Measurements from ENCODE around the gene AIF1.

AIF1 gene

DNA sequence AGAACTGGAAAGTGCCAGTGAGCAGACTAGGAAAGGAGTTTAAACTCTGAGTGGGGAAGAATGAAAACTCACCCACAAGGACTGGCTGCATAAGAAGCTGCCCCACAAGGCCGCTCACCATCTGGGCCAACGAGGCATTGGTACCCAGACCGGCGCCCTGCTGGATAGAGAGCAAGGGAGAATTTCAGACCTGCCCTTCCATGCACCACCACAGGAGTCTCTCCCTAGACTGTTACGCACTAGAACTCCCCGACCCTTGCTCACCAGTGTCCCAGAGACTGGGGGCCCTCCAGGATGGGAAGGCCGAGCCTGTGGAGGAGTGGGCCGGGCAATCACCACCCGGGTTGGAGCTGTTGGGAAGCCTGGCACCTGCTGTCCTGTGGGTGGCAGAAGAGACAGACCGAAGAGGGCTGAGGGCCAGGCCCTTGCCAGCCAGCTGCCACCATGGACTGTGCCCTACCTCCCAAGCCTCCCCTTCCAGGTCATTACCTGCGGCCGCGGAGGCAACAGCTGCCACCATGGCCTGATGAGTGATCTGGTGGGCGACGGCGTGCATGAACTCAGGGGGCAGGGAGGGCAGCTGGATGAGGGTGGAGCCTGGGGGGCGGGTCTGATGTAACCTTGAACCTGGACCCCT, 28.9 kb downstream of the AIF1 start:
- DNase-seq = no peak

DNA sequence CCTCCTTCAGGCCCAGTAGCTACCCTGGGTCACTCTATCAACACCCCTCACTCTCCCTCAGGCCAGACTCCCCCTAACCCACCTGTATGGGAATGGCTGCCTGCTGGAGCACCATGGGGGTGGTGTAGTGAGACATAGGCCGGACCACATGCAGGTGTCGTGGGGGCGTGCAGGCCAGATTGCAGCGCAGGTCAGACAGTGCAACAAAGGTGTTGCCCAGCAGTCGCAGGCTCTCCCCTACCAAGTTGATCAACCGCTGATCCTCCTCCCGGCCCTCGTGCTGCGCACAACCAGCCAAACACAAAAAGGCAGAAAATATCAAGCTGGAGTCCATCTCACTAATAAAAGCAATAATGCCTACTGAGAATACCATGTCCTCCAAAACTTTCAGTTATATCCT, 30.3 kb downstream of the AIF1 start:
- DNase-seq = no peak

DNA sequence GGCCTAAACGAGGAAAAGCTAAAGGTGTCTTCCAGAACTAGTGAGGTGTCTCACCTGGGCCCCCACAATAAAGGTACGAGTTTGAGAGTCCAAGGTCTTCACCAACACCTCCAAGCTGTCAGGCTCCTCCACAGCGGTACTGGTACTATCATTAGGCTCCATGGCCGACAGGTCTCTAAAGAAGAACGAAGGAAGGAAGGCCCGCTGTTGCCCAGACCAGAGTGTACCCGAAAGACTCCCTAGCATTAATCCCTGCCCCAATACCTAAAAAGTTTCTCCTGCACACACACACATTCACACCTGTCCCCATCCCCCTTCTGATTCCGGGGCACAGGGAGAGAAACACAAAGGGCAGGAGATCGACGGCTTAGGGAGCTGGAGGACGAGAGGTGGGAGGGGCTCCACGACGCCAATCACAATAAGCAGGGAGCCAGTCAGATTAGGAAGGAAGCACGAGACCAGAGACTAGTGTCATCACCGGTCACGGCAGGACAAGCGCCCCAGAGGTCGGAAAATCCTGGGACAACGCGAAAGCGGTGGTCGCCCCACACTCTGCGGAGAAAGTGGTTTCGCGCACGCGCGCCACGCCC, 36.7 kb downstream of the AIF1 start:
- peak; percentile 77 for DNase-seq

DNA sequence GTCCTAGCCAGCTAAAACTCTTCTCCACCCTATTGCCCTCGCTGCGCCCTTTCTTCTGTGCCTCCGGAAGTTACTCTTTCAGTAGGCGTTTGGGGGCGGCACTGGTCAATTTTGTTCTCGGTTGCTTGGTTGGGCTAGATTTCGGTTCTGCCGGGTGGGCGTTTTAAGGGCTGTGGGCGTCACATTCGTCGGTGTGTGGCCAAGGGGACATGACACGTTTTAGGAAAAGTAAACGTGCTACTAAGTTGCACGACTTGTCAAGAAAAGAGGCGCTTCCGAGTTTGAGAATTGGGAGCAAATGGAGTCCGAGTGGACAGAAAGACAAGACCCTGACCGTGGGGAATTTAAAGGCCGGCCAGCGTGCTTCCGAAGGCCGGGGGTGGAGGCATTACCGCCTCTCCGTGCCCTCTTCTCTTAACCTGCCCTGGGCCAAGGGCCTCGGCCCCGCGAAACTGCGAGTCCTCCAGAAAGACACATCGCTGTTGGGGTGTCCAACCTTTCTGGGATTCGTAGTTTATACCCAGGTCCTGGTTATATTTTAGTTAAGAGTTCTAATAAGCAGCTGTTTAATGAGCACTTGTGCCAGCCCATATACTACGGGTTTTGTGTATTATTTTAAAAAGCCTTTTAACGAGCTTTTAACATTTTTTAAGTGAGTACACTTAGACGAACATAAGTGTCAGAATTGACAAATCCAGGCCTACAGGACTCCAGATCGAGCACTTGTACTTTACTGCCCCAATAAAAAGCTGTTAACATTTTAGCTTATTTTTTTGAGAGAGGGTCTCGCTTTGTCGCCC, 38.1 kb downstream of the AIF1 start:
- peak; percentile 92 for DNase-seq

DNA sequence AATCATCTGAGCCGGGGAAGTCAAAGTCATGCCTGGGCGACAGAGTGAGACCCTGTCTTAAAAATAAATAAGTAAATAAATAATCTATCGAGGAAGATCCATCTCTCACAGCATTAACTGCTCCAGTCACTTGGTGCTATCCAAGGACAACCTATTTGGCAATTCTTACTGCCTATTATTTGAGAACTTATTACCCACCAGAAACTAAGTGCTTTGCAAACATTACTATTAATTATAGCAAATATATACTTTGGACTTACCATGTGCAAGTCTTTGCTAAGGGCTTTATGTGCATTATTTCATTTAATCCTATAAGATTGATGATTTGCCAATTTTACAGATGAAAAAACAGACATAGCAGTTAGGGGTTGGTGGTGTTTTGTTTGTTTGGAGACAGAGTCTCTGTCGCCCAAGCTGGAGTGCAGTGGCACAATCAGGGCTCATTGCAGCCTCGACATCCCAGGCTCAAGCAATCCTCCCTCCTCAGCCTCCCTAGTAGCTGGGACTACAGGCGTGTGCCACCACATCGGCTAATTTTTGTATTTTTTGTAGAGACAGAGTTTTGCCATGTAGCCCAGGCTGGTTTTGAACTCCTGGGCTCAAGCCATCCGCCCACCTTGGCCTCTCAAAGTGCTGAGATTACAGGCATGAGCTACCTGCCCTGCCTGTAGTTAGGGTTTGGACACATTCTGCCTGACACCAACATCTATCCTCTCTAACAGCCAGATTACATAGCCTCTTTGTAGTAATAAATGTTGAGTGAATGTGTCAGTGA, 39.7 kb downstream of the AIF1 start:
- DNase-seq = no peak

DNA sequence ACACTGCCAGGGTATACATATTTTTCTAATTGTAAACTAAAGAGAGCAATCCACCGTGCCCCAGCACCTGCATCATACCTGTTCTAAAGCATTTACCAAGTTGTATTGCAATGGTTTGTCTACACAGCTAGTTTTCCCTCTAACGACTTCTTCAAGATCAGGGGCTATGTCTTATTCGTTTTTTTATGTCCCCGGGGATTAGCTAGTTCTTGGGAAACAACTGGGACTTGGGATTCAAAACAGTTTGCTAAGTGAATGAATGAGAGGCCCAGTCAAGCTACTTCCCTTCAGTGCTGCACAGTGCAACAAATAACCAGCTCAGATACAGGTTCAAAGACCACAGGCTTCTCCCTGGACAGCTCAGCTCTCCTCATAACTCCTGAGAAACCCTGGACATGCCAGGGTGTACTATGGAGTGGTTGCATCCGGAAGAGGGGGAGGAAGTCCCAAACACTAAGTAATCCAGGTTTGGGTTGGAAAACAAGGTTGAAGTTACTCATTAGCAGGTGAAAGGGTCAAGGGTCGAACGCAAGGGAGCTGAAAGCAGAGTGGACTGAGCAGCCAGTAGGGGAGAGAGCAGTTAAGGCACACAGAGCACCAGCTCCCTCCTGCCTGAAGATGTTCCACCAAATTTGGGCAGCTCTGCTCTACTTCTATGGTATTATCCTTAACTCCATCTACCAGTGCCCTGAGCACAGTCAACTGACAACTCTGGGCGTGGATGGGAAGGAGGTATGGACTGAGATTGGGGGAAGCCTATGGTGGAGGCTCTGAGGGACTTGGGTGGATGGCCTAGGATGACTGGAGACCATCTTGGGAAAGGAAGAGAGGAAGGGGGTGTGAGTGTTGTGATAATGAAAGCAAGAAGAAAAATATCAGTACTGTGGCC, 40.6 kb downstream of the AIF1 start, which contains the start of gene APOM:
Gene APOM, plus strand, starts transcription at position 546 of the 889 bp plus-strand sequence. Its CDS starts 73 bp downstream, at position 619.
- DNase-seq = no peak

DNA sequence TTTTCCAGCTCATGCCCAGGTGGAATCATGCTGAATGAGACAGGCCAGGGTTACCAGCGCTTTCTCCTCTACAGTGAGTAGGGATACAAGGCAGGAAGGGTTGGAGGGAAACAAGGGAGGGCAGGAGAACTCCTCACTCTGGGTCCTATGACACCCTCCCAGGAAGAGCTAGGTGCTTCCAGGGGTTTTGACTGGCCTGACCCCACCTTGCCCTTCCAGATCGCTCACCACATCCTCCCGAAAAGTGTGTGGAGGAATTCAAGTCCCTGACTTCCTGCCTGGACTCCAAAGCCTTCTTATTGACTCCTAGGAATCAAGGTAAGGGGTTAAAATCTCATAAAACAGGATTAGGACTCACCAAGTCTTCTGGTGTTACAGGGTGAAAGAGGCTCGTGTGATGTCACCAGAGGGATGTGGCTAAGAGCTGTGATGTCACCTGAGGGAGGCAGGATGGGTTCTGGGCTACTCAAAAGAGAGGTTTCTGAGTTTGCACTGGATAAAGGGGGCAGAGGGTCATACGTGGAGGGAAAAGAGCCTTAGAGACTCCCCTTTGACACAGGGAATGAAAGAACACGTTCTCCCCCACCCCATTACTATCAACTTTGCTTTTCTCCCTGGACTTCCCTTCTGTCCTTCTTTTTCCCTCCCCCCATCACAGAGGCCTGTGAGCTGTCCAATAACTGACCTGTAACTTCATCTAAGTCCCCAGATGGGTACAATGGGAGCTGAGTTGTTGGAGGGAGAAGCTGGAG, 42.5 kb downstream of the AIF1 start:
- peak; percentile 45 for DNase-seq

DNA sequence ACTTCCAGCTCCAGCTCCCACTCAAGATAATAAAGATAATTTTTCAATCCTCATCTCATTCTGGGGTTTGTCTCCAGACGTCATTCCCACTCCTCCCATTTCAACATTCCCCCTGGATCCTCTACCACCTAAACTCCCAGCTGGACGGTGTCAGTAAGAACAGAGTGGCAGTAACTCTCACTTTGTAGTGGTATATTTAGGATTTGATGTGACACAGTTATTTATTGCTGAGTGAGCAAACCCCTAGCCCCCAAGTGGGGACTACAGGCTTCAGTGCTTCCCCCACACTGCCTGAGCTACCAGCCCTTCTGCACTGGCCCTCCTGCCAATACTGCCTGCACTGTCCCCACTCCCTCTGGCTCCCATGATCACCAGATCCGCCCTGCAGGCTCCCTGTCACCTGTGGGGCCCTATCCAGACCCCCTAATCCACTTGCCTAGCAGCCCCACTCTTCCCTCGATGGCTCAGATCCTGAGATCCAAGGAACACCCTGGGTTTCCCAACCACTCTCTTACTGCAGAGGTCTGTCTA, 43.2 kb downstream of the AIF1 start:
- DNase-seq = no peak

DNA sequence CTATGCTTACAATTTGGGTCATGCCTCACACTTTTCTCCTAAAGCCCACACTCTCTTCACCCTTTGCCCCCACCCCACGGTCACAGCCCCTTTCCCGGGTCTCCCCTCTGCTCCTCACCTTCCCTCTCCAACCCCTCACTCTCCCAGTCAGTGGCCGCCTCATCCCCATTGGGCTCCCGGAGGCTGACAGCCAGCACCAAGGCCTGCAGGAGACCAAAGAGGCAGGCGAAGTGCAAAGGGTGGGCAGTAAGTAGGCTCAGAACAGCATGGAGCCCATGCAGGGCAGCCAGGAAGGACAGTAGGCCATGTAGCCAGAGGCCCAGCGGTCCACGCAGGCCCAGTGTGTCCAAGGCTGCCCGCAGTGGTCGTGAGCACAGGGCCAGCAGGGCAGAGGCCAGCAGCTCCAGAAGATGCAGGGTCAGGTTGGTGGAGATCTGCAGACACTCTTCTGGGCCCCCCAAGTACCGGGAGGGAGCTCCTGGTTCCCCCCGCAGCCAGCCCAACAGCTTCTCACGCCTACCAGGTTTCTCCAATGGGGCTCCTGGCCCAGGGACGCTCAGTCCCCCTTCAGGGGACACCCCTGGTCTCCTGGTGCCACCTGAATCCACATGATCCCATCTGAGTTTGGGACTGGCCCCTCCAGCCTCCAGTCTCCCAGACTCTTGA, 44.1 kb downstream of the AIF1 start:
- no peak for DNase-seq

DNA sequence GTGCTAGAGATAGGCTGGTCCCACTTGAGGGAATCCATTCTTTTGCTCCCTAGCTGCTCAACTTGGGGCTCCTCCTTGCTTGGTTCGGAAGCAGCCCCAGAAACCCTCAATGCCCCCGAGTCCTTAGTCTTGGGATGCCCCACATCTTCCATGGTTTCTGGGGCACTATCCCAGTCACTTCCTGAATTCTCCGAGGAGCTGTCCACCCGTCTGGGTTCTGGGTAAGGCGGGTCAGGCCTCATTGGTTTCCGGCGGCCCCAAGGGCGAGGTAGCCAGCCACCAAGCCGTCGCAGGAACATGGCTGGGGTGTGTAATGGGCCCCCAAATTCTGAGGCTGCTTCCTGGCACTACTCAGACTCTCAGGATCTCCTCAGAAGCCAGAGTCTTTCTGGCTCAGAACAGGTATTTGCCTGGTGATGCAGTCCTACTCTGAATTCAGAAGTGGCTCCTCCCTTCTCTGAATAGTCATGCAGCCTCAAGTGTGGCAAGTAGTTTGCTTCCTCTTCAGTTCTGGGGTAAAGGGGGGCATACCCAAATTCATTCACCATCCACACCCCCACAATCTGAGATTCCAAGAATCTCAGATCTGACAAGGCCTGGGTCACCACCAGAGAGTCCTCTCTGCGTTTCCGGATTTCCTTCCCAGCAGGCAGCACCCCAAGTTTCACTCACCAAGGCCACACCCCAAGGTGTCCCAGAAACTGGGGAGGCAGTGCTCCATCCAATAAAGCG, 44.8 kb downstream of the AIF1 start:
- peak; percentile 52 for DNase-seq

DNA sequence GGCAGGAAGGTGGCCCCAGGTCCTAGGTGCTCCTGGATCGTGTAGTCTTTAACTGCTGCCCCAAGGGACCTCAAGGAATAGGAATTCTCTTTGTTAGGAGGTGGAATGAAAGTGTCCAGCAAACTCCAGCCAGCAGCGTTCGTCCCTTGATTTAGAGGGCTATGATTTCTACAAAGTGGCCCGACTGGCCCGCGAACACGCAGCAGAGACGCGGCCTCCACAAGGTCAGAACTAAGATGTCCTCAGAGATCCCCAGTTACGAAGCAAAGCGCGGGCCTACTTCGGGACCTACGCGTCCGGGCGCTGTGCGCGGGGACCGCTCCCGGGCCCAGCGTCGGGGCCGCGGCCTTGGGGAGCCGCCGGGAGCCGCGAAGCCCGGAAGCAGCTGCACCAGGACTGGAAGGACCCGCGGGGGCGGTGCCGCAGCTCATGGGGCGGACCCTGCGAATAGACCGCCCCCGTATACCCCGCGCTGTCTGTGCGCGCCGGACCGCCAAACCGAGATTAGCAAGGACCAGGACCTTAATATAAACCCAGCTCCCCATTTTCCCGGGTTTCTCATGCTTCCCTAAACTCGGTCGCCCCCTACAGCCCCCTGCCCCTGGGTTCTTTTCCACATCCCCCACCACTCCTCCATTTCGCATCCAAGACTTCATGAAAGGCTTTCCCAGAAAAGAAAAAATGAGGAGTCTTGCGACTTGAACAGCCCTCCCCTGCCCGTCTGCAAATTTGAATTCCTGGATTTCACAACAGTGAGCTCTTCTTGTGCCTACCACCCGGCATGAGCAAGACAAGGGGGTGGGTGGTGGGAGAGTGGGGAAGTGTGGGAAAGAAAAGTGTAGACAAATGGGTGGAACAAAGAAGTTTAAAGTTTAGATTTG, 45.6 kb downstream of the AIF1 start, which contains the start of gene C6orf47:
Gene C6orf47, minus strand, starts transcription at position 398 of the 881 bp plus-strand sequence. CDS start 831 bp downstream, outside the sequence.
- DNase-seq = peak; percentile 88

DNA sequence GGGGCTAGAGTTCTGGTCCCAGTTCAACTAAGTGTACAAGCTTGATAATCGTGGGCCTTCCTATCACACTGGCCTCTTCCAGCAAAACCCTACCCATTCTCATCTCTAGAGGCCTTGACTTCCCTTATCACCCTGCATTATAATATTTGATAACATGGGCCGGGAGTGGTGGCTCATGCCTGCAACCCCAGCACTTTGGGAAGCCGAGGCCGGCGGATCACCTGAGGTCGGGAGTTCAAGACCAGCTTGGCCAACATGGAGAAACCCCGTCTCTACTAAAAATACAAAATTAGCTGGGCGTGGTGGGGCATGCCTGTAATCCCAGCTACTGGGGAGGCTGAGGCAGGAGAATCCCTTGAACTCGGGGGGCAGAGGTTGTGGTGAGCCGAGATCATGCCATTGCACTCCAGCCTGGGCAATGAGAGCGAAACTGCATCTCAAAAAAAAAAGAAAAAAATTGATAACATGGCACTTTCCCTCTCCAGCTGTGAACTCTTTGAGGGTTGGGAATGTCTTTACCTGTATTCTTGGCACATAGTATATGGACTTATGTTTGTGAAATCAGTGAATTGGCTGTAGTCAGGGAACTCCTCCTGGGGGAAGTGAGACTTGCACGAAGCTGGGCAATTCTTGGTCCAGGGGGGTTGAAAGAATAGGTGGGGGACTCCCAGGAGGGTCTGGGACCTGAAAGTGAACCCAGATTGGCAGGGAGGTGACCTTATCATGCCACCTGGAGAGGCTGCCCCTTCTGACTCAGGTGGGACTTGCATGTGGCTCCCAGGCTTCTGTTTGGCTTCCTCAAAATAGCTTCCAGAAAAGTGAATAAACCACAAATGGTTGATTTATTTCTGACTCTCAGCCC, 46.5 kb downstream of the AIF1 start:
- DNase-seq = no peak

DNA sequence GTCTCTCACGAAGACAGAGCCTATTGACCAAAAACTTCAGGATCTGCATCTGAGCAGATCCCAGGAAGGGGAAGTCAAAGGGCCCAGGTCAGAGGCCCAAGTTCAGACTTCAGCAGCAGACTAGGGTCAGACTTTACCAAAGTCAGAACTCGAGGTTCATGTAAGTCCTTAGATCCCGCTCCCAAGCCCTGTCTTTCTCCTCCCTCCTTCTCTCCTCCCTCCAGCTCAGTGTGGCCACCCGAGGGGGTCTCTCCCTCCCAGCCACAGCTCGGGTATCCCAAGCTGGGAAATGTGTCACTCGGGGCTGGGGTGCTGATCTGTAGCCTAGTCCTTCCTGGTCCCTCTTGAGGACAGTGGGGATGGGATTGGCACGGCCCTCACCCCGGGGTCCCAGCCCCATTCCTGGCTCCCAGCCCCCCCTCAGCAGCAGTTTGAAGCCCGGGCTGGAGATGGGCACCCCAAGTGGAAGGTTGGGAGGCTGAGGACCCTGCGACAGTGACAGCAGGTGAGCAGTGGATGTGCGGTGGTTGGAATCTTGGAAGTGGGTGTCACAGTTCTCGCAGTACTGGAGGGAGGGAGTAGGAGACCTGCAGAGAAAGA, 47.2 kb downstream of the AIF1 start:
- no peak for DNase-seq

DNA sequence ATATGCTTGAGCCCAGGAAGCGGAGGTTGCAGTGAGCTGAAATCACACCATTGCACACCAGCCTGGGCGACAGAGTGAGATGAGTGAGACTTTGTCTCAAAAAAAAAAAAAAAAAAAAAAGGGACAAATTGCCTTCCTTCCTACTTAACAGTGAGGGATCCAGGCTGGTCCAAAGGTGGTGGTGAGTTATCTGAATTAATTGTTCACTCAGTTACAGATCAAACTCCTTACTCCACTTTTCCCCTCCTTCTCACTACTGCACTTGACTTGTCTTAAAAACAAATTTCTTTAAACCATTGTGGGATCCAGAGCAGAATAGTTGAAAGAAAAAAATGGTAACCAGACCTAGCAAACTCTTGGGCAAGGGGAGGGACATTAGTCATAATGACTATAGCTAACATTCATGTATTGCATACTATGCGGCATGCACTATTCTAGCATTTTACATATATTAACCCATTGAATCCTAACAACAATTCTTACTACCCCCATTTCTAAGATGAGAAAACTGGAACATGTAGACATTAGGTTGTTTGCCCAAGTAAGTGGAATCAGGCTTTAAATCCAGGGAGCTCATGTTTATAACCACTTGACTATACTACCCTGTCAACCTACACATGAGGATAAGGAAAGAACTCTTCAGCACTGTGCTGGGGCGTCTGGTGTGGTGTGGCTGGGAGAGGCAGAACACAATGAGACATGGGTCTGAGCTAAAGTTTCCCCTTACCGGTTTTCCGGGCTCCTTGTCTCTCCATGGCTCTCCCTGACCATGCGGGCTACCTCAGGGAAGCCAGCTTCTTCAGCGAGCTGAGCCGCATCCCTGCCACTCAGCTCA, 48.3 kb downstream of the AIF1 start:
- no peak for DNase-seq

DNA sequence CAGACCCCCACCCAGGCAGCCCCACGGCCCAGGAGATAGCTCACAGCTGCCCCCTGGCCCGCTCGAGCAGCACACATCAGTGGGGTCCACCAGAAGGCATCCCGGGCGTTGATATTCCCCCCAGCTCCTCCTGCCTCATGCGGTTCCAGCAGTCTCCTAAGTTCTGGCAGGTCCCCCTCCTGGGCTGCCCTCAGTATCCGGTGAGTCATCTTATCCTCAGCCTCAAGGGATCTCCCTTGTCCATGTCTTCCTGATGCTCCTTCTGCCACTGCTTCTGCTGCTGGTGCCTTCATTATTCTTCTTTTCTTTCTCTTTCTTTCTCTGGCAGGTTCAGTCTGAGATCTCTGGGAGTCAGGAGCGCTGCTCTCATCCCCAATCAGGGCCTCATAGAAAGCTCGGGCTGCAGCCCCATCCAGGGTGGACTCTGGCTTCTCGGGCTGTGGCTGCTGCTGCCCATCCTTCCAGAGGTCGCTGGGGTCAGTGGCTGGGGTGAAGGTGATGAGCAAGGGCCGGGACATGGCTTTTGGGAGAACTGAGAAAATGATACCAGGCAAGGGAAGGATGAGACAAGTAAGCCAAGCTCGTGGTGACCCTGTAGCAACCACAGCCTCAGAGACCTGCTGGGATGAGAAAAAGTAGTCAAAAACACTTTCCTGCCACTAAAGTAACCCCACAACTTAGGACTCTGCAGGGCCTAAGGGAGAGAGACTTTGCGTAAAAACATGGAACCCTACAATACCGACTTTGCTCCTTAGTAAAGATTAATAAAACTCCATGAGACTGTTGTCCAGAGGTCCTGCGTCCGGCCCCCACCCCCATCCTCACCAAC, 49.1 kb downstream of the AIF1 start:
- peak; percentile 22 for DNase-seq
